NB4 (cell line): ENCODE measurements around the gene SUGP2.

ENCODE experiments used
- DNase-seq: peaks from one replicate; pipeline ENCODE4 v3.0.0; 2010; ENCODE audit warnings: low read depth
- H3K4me3 ChIP-seq: one replicate; pipeline ENCODE4 v1.5.1; 2011; ENCODE audit warnings: mild to moderate bottlenecking, low read depth, low read length, moderate library complexity
- MYC ChIP-seq: IDR thresholded peaks from 2 replicates; pipeline ENCODE4 v1.6.1; 2011; ENCODE audit warnings: low read depth, low read length
- POLR2A ChIP-seq: IDR thresholded peaks from 2 replicates; pipeline ENCODE4 v1.6.1; 2011; ENCODE audit warnings: mild to moderate bottlenecking; ENCODE audit not compliant: insufficient read length; ENCODE audit errors: extremely low read depth
- TF ChIP-seq, protein P1 (sequence below): IDR thresholded peaks from 2 replicates; pipeline ENCODE4 v1.6.1; 2011; ENCODE audit warnings: low read depth, low read length
- TF ChIP-seq, protein P2 (sequence below): IDR thresholded peaks from one replicate; pipeline ENCODE4 v1.5.1; 2012; ENCODE audit warnings: low read depth, low read length

The SUGP2 gene

DNA sequence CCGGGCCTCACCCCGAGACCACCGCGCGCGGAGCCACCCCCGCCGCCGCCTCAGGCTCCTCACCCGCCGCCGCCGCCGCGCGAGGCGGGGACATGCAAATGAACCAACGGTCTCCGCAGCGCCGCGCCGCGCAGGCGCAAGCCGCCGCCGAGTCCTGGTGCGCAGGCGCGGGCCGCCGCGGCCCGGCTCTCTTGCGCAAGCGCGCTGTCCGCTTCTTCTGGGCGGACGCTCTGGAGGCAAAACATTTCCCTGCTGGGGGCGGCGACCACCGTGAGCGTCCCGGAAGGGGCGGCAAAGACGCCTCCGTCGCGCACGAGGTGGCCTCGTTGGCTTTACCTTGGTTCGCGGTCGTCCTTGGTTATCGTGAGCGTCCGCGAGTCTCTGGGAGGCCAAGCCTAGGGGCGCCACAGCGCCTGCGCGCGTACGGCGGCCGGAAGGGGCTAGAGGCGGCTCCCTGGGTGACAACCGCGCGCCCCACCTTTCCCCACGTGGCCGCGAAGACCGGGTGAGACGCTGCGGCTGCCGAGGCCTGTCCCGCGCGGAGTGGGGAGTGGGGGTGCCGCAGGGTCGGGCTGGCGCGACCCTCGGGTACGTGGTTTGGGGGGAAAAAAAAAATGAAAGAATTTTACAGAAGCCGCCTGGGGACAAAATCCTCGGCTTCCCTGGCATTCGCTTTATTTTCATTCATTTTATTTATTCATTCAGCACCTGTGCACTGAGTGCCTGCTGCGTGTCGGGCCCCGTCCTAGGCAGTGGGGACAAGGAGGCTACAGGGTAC lies at the start of gene SUGP2, which contains the start of gene ARMC6:
SUGP2 (minus strand) TSS at position 92 of the 778 bp plus-strand sequence. CDS start 2,446 bp downstream, outside the sequence.
ARMC6 (plus strand) TSS at position 178 of the 778 bp plus-strand sequence. CDS start 607 bp downstream, outside the sequence.
- peak; percentile 94 for DNase-seq
- H3K4me3 ChIP-seq: peak within 1 kb of the TSS; percentile 87
- TF ChIP-seq, protein P1, sequence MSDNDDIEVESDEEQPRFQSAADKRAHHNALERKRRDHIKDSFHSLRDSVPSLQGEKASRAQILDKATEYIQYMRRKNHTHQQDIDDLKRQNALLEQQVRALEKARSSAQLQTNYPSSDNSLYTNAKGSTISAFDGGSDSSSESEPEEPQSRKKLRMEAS: peak; percentile 94
- peak; percentile 67 for TF ChIP-seq POLR2A
- TF ChIP-seq, protein P2, sequence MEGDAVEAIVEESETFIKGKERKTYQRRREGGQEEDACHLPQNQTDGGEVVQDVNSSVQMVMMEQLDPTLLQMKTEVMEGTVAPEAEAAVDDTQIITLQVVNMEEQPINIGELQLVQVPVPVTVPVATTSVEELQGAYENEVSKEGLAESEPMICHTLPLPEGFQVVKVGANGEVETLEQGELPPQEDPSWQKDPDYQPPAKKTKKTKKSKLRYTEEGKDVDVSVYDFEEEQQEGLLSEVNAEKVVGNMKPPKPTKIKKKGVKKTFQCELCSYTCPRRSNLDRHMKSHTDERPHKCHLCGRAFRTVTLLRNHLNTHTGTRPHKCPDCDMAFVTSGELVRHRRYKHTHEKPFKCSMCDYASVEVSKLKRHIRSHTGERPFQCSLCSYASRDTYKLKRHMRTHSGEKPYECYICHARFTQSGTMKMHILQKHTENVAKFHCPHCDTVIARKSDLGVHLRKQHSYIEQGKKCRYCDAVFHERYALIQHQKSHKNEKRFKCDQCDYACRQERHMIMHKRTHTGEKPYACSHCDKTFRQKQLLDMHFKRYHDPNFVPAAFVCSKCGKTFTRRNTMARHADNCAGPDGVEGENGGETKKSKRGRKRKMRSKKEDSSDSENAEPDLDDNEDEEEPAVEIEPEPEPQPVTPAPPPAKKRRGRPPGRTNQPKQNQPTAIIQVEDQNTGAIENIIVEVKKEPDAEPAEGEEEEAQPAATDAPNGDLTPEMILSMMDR: no peak
- TF ChIP-seq MYC: peak; percentile 95

DNA sequence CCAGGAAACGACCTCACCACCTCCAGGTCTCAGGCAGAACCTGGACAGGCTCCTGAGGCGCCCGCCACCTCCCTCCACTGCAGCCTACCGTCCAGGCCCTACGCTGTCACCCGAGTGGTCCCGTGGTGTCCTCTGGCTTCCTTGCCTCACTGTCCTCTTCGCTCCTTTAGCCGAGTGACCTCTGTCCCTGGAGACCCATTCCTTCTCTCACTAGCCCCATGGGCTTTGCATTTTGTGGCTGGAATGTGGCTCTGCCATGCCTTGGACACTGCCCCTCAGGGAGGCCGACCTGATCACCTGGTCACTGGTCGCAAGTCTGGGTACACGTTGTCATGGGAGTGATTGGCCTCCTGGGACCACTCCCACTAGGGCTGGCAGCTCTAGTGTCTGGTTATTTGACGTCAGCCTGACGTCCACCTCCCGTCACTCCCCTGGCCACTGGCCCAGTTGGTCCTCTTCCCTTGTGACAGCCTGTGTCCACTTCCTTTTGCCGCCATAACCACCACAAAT lies 48.4 kb upstream of the SUGP2 start:
- TF ChIP-seq, protein P2: no peak
- TF ChIP-seq MYC (no peak), POLR2A (no peak)
- TF ChIP-seq, protein P1: no peak
- no peak for DNase-seq

DNA sequence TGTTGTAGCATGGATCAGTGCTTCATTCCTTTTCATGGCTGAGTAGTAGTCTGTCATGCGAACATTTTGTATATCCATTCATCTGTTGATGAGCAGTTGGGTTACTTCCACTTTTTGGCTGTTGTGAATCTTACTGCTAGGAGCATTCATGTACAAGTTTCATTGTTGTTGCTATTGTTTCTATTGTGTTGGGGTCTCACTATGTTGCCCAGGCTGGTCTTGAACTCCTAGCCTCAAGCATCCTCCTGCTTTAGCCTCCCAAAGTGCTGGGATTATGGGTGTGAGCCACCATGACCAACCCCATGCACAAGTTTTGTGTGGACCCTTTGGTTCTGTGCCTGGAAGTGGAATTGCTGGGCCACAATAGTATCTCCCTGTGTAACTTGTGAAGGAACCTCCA lies 46.3 kb upstream of the SUGP2 start:
- no peak for DNase-seq
- H3K4me3 ChIP-seq: no peak overlapping the region
- TF ChIP-seq, protein P2: no peak
- TF ChIP-seq MYC (no peak), POLR2A (no peak)
- TF ChIP-seq, protein P1: no peak

More for the DNA sequence above, 48.4 kb upstream of the SUGP2 start:
- no peak overlapping the region for H3K4me3 ChIP-seq

DNA sequence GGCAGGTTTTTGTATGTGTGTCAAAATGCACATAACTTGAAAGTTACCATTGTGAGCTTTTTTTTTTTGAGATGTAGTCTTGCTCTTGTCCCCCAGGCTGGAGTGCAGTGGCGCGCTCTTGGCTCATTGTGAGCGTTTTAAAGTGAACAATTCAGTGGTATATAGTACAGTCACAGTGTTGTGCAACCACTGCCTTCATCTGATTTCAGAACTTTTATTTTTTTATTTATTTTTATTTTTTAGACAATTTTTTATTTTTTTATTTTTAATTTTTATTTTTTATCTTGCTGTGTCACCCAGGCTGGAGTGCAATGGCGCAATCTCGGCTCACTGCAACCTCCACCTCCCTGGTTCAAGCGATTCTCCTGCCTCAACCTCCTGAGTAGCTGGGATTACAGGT lies 45.5 kb upstream of the SUGP2 start:
- no peak overlapping the region for H3K4me3 ChIP-seq
- no peak for TF ChIP-seq MYC
- TF ChIP-seq POLR2A: no peak
- TF ChIP-seq, protein P1: no peak
- TF ChIP-seq, protein P2: no peak
- DNase-seq: no peak

DNA sequence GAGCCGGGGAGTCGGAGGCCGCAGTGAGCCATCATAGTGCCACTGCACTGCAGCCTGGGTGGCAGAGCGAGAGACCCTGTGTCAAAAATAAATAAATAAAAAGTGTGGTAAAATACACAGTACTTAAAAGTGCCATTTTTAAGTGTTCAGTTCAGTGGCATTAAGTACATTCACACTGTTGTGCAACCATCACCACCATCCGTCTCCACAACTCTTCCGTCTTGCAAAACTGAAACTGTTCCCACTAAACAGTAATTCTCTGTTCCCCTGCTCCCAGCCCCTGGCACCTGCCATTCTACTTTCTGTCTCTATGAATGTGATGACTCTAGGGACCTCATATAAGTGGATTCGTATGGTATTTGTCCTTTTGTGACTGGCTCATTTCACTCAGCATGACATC lies 43.8 kb upstream of the SUGP2 start:
- no peak overlapping the region for H3K4me3 ChIP-seq
- no peak for TF ChIP-seq POLR2A
- DNase-seq: peak; percentile 75

DNA sequence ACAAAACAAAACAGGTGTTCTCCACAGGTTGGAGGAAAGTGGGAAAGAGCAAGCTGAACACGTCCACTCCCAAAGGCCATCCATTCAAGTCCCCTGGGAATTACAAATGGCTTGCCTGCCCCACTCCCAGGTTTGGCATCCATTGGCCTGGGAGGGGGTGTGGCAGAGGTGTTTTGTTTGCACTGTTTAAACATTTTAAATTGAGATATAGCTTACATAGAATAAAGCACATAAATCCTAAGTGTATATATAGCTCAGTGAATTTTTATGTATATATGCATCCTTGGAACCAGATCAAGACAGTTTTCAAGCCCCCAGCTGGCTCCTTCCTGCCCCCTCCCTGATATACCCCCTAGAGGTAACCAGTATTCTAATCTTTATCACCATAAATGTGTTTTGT lies 43.2 kb upstream of the SUGP2 start:
- DNase-seq: no peak
- no peak overlapping the region for H3K4me3 ChIP-seq
- TF ChIP-seq MYC (no peak), POLR2A (no peak)
- TF ChIP-seq, protein P2: no peak
- TF ChIP-seq, protein P1: no peak
